HG03095 (cell line): Measurements from ENCODE around the gene SLC35G1.

Experiments used
- ATAC-seq: cut with Tn5 transposase; IDR thresholded peaks from one replicate; pipeline ENCODE4 v1.9.1; 2021; ENCODE audit warnings: moderate library complexity; ENCODE audit not compliant: unreplicated experiment

Gene SLC35G1

GRCh38 chr10:93875032-93875358, 18.8 kb upstream of the SLC35G1 start:
- no peak for ATAC-seq

- no peak for ATAC-seq
Observed at GRCh38 chr10:93876381-93876780, 17.4 kb upstream of the SLC35G1 start.

GRCh38 chr10:93879273-93879672, 14.5 kb upstream of the SLC35G1 start:
- ATAC-seq, result no peak

- no peak for ATAC-seq
Observed at GRCh38 chr10:93894516-93895378, 969 bp downstream of the SLC35G1 start.

- ATAC-seq, result no peak
Observed at GRCh38 chr10:93897070-93897780, 3.4 kb downstream of the SLC35G1 start.

- no peak for ATAC-seq
Observed at GRCh38 chr10:93899109-93899508, 5.3 kb downstream of the SLC35G1 start.

- no peak for ATAC-seq
Observed at GRCh38 chr10:93903051-93903450, 9.3 kb downstream of the SLC35G1 start.

GRCh38 chr10:93904901-93905300, 11.1 kb downstream of the SLC35G1 start:
- ATAC-seq, result no peak

GRCh38 chr10:93907059-93907458, 13.3 kb downstream of the SLC35G1 start:
- no peak for ATAC-seq

- no peak for ATAC-seq
Observed at GRCh38 chr10:93911866-93912265, 18.1 kb downstream of the SLC35G1 start.

- no peak for ATAC-seq
Observed at GRCh38 chr10:93912444-93912843, 18.7 kb downstream of the SLC35G1 start.

- no peak for ATAC-seq
Observed at GRCh38 chr10:93913706-93914105, 19.9 kb downstream of the SLC35G1 start.

GRCh38 chr10:93915598-93915997, 21.8 kb downstream of the SLC35G1 start:
- no peak for ATAC-seq

GRCh38 chr10:93916257-93917063, 22.7 kb downstream of the SLC35G1 start:
- no peak for ATAC-seq

- no peak for ATAC-seq
Observed at GRCh38 chr10:93917064-93917391, 23.2 kb downstream of the SLC35G1 start.

GRCh38 chr10:93917821-93918220, 24.0 kb downstream of the SLC35G1 start:
- ATAC-seq, result no peak

GRCh38 chr10:93921338-93921737, 27.6 kb downstream of the SLC35G1 start:
- no peak for ATAC-seq

GRCh38 chr10:93926613-93927012, 32.8 kb downstream of the SLC35G1 start:
- ATAC-seq, result no peak

- ATAC-seq, result no peak
Observed at GRCh38 chr10:93938140-93938539, 44.4 kb downstream of the SLC35G1 start.

GRCh38 chr10:93940881-93941280, 47.1 kb downstream of the SLC35G1 start:
- no peak for ATAC-seq

- no peak for ATAC-seq
Observed at GRCh38 chr10:93941606-93942005, 47.8 kb downstream of the SLC35G1 start.

GRCh38 chr10:93945819-93946218, 52.0 kb downstream of the SLC35G1 start:
- no peak for ATAC-seq
